ENCODE data around the gene GATD1.

Gene GATD1

GRCh38 chr11:811446-812245, 34.4 kb upstream of the GATD1 start:
- DNase-seq: no peak

- DNase-seq: no peak
Observed at GRCh38 chr11:810040-810567, 32.8 kb upstream of the GATD1 start.

- peak; percentile 99 for DNase-seq
Observed at GRCh38 chr11:809287-810039, 32.2 kb upstream of the GATD1 start, which contains the start of gene RPLP2. TSS of gene RPLP2 (plus strand) at chr11:809967. CDS start at chr11:810235, 268 bp downstream.

- peak; percentile 62 for DNase-seq
Observed at GRCh38 chr11:808427-809286, 31.4 kb upstream of the GATD1 start.

- DNase-seq: no peak
Observed at GRCh38 chr11:804599-804964, 27.3 kb upstream of the GATD1 start.

- no peak for DNase-seq
Observed at GRCh38 chr11:803770-804598, 26.7 kb upstream of the GATD1 start.

- DNase-seq: no peak
Observed at GRCh38 chr11:803467-803742, 26.1 kb upstream of the GATD1 start.

- no peak for DNase-seq
Observed at GRCh38 chr11:802693-803466, 25.6 kb upstream of the GATD1 start.

- no peak for DNase-seq
Observed at GRCh38 chr11:802018-802617, 24.8 kb upstream of the GATD1 start.

- DNase-seq: no peak
Observed at GRCh38 chr11:801097-801780, 24.0 kb upstream of the GATD1 start.

GRCh38 chr11:800473-800872, 23.2 kb upstream of the GATD1 start:
- no peak for DNase-seq

GRCh38 chr11:799641-800316, 22.5 kb upstream of the GATD1 start:
- no peak for DNase-seq

- DNase-seq: peak; percentile 91
Observed at GRCh38 chr11:798093-798713, 20.9 kb upstream of the GATD1 start, which contains the start of gene SLC25A22. TSS of gene SLC25A22 (minus strand) at chr11:798281. CDS start at chr11:795006, 3,275 bp downstream.

GRCh38 chr11:797296-798092, 20.2 kb upstream of the GATD1 start:
- peak; percentile 86 for DNase-seq

GRCh38 chr11:796565-797295, 19.4 kb upstream of the GATD1 start:
- DNase-seq: no peak

- DNase-seq: peak; percentile 89
Observed at GRCh38 chr11:795634-796564, 18.6 kb upstream of the GATD1 start.

Data from stimulated activated CD8-positive, alpha-beta memory T cell treated with anti-CD3 and anti-CD28 coated beads, Interleukin-4, amount 100 ng/mL, for 48 hours (primary cell).